Erythroblast (primary cell): ENCODE results near the gene PRKCI.

ENCODE experiments used
- GATA1 ChIP-seq: IDR thresholded peaks from 2 replicates; pipeline ENCODE4 v1.6.1; 2011; ENCODE audit warnings: low read depth, mild to moderate bottlenecking, control low read depth, low read length, moderate library complexity
- POLR2A ChIP-seq: IDR thresholded peaks from 2 replicates; pipeline ENCODE4 v1.6.1; 2011; ENCODE audit warnings: mild to moderate bottlenecking, low read length

DNA sequence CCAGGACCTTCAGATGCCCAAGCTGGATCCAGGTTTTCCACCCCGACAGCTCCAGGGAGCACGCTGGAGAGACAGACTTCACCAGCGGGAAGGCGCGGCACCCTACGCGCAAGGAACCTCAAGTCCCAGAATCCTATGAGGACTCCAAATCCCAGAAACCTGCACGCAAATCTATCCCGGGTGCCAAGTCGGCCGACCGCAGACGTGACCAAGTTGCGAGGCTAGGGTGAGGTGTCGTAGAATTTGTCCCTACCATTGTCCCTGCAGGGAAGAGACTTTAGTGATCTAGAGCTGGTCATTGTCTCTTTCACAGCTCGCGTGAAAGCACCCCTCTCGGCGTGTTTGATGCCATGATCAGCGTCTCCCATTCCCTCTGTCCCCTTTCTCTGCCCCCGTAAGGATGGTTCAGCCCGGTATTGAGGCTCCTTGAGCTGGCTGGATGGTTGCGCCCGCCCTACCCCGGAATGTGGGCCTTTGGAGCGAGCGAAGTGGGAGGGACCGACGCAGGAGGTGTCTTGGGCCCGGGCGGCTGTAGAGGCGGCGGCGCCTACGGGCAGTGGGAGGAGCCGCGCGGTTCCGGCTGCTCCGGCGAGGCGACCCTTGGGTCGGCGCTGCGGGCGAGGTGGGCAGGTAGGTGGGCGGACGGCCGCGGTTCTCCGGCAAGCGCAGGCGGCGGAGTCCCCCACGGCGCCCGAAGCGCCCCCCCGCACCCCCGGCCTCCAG, at the start of gene PRKCI:
- TF ChIP-seq POLR2A = peak; percentile 52
- TF ChIP-seq GATA1 = no peak
